DOHH2 (cell line): Measurements from ENCODE around the gene SCAP.

Experiments used
- H3F3A ChIP-seq: fragments of 200-600 bp; sonication (generic), shearing (Covaris generic); 2 replicates; pipeline ENCODE4 v1.6.0; 2016; ENCODE audit warnings: antibody characterized with exemption, mild to moderate bottlenecking; ENCODE audit not compliant: control insufficient read depth, insufficient read depth
- H3K27ac ChIP-seq: fragments of 200-600 bp; sonication (generic); 2 replicates; pipeline ENCODE4 v1.5.1; 2014; ENCODE audit warnings: low read depth, mild to moderate bottlenecking, low read length, moderate library complexity
- H3K27me3 ChIP-seq: fragments of 200-600 bp; sonication (generic); 2 replicates; pipeline ENCODE4 v1.6.1; 2014; ENCODE audit warnings: mild to moderate bottlenecking, low read length, mixed read lengths; ENCODE audit not compliant: control insufficient read depth
- H3K36me3 ChIP-seq: fragments of 200-600 bp; sonication (generic); 2 replicates; pipeline ENCODE4 v1.6.1; 2014; ENCODE audit warnings: mild to moderate bottlenecking, low read length, moderate library complexity, mixed read lengths; ENCODE audit not compliant: control insufficient read depth
- H3K4me1 ChIP-seq: fragments of 200-600 bp; sonication (generic); 2 replicates; pipeline ENCODE4 v1.6.1; 2014; ENCODE audit warnings: mild to moderate bottlenecking, low read length, mixed read lengths; ENCODE audit not compliant: control insufficient read depth
- H3K4me2 ChIP-seq: fragments of 200-600 bp; sonication (generic); 2 replicates; pipeline ENCODE4 v1.6.0; 2014; ENCODE audit warnings: mild to moderate bottlenecking, low read length, moderate library complexity
- H3K4me3 ChIP-seq: fragments of 200-600 bp; sonication (generic); 2 replicates; pipeline ENCODE4 v1.5.1; 2014; ENCODE audit warnings: mild to moderate bottlenecking, low read length, mixed read lengths
- H3K79me2 ChIP-seq: fragments of 200-600 bp; sonication (generic); 2 replicates; pipeline ENCODE4 v1.6.1; 2014; ENCODE audit warnings: mild to moderate bottlenecking, low read length, mixed read lengths; ENCODE audit not compliant: control insufficient read depth
- H3K9me2 ChIP-seq: fragments of 200-600 bp; sonication (generic); replicated peaks from 2 replicates; pipeline ENCODE4 v1.6.1; 2014; ENCODE audit warnings: mild to moderate bottlenecking, low read length, mixed read lengths; ENCODE audit not compliant: control insufficient read depth
- H3K9me3 ChIP-seq: fragments of 200-600 bp; sonication (generic); 2 replicates; pipeline ENCODE4 v1.6.1; 2014; ENCODE audit warnings: antibody characterized with exemption, low read length, mixed read lengths; ENCODE audit not compliant: control insufficient read depth, insufficient read depth
- H4K20me1 ChIP-seq: fragments of 200-600 bp; sonication (generic); 2 replicates; pipeline ENCODE4 v1.6.0; 2014; ENCODE audit warnings: low read depth, mild to moderate bottlenecking, antibody characterized with exemption, low read length, moderate library complexity; ENCODE audit not compliant: control insufficient read depth, insufficient read depth
- CTCF ChIP-seq: fragments of 200-600 bp; sonication (generic); IDR thresholded peaks from one replicate; pipeline ENCODE4 v1.5.1; 2014; ENCODE audit warnings: antibody characterized with exemption, mild to moderate bottlenecking, low read depth, low read length; ENCODE audit not compliant: poor library complexity, severe bottlenecking
- EZH2phosphoT487 ChIP-seq: fragments of 200-600 bp; sonication (generic); IDR thresholded peaks from 2 replicates; pipeline ENCODE4 v1.6.1; 2017; ENCODE audit warnings: borderline replicate concordance, mild to moderate bottlenecking, antibody characterized with exemption, low read length, moderate library complexity, mixed read lengths

SCAP gene

GRCh38 chr3:47491777-47492176 lies 16.0 kb upstream of the SCAP start:
- Histone ChIP-seq H3K4me2 (peak overlapping the region; percentile 41), H3F3A (peaks cover 8% of the 10 kb centered on the region; the same call in 1 of the 2 replicates), H3K4me3 (peak overlapping the region; percentile 47), H3K27me3 (no peaks in the 10 kb centered on the region), H3K4me1 (peaks cover 41% of the 10 kb centered on the region), H4K20me1 (no peaks in the 10 kb centered on the region), H3K79me2 (no peaks in the 10 kb centered on the region; the same call in 1 of the 2 replicates), H3K9me2 (no peaks in the 10 kb centered on the region), H3K36me3 (peaks cover 34% of the 10 kb centered on the region), H3K27ac (peak overlapping the region; percentile 64), H3K9me3 (no peaks in the 10 kb centered on the region)
- TF ChIP-seq CTCF = no peak

- Histone ChIP-seq H3K9me3 (no peaks in the 10 kb centered on the region), H3K79me2 (no peaks in the 10 kb centered on the region; the same call in 1 of the 2 replicates), H3K27ac (peak overlapping the region; percentile 64), H3K4me3 (peak overlapping the region; percentile 47), H3F3A (peaks cover 8% of the 10 kb centered on the region; the same call in 1 of the 2 replicates), H3K9me2 (no peaks in the 10 kb centered on the region), H3K4me1 (peaks cover 41% of the 10 kb centered on the region), H3K27me3 (no peaks in the 10 kb centered on the region), H4K20me1 (no peaks in the 10 kb centered on the region), H3K4me2 (peak overlapping the region; percentile 41), H3K36me3 (peaks cover 30% of the 10 kb centered on the region)
- TF ChIP-seq CTCF = no peak
- no peak for TF ChIP-seq EZH2phosphoT487
Observed at GRCh38 chr3:47491186-47491585, 15.4 kb upstream of the SCAP start.

- H3K4me2 ChIP-seq = no peak overlapping the region
- H3K36me3 ChIP-seq = peaks cover 5% of the 10 kb centered on the region; the same call in 1 of the 2 replicates
- peaks cover 25% of the 10 kb centered on the region for H3K4me1 ChIP-seq
- H3K4me3 ChIP-seq = no peak overlapping the region
- no peaks in the 10 kb centered on the region for H3K9me3 ChIP-seq
- H3K79me2 ChIP-seq = no peaks in the 10 kb centered on the region
- no peaks in the 10 kb centered on the region for H3K27me3 ChIP-seq
- H3F3A ChIP-seq = peaks cover 9% of the 10 kb centered on the region
- no peak overlapping the region for H3K27ac ChIP-seq
- no peaks in the 10 kb centered on the region for H3K9me2 ChIP-seq
- TF ChIP-seq EZH2phosphoT487 (no peak), CTCF (no peak)
- H4K20me1 ChIP-seq = no peaks in the 10 kb centered on the region
Observed at GRCh38 chr3:47487265-47487664, 11.5 kb upstream of the SCAP start.

GRCh38 chr3:47485812-47486211 lies 10.1 kb upstream of the SCAP start:
- Histone ChIP-seq H3K4me2 (no peak overlapping the region), H3K36me3 (no peaks in the 10 kb centered on the region; the same call in 1 of the 2 replicates), H3K9me2 (no peaks in the 10 kb centered on the region), H3K4me1 (peaks cover 12% of the 10 kb centered on the region), H4K20me1 (no peaks in the 10 kb centered on the region), H3K27me3 (no peaks in the 10 kb centered on the region), H3K79me2 (no peaks in the 10 kb centered on the region), H3K9me3 (no peaks in the 10 kb centered on the region), H3K4me3 (no peak overlapping the region), H3F3A (peaks cover 14% of the 10 kb centered on the region), H3K27ac (no peak overlapping the region)
- no peak for TF ChIP-seq EZH2phosphoT487
